GM21723 (cell line): ENCODE data around the gene AMER2.
A peak's percentile ranks its signal among the peaks of the same experiment; 100 is the strongest.
"Not testable (repeated sequence)": the region's sequence is repeated elsewhere in the genome, so short reads cannot be mapped to it uniquely, and the experiment has no call there.

Source experiments
- ATAC-seq: cut with Tn5 transposase; IDR thresholded peaks from one replicate; pipeline ENCODE4 v1.9.1; 2021; ENCODE audit warnings: mild to moderate bottlenecking, moderate library complexity; ENCODE audit not compliant: unreplicated experiment

The AMER2 gene

DNA sequence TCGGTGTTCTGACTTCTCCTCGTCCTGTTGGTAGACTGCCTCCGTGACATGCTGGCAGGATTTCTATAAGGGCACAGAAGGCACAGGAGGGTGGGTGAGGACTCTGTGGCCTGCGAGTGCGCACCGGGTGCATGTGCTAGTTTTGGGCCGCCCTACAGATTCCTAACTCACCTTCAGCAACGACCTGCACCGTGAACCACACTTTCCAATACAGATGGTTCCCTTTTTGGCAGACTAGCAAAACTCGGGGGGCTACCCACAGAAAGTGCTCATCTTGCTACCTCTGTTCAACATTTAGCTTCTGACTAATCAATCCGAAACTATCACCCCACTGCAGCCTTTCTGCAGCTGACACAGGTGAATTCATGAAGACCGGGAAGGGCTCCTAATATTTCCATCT, 14.1 kb upstream of the AMER2 start:
- ATAC-seq: peak; percentile 63

DNA sequence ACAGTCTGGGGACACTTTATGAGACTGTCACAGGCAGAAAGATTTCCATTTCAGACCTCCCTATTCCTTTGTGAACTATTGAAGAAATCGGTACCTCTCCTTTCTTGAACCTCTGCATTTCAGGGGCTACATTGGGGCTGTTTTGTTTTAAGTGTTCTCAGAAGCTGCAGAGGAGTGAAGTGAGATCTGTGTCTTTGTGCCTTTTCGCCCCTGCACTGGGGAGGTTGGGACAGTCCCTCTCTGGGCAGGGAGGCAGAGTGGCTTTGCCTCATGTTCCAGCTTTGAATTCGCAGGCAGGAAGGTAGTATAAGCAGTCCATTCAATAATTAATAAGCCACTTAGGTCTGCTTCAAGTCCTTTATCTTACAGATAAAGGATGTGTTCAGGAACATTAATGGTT, 9.5 kb upstream of the AMER2 start:
- peak; percentile 34 for ATAC-seq

DNA sequence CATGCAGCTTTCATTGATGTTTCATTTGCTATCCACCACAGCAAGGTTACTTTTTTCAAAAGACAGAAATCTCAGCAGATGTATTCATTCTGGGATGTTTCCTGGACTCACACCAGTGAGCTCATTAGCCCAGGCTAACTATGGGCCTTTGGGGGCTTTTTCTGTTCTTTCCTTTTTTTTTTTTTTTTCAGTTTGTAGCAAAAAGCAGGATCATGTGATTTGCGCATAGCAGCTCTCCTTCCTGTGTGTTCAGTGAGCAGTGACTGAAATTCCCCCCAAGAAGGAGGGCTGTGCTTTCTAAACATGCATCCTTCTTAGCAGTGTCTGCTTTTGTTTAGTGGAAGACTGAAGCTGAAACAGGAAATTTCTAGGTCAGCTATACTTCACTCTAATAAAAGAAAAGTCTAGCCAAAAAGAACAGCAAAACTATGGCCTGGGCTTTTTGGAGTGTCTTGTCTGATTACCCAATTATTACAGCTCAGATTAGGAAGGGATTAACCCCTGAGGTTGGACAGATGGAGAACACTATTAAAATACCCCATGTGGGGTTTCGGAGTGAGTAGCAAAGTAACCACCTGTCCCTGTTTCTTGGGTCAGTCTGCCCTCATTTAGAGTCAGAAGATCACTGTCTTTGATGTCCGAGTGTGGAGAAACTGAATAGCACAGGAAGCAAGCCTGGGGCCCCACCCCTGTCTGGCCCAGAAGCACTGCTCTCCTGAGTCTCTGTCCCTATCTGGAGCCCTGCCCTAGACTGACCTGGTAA, 8.9 kb upstream of the AMER2 start:
- ATAC-seq: peak; percentile 69

DNA sequence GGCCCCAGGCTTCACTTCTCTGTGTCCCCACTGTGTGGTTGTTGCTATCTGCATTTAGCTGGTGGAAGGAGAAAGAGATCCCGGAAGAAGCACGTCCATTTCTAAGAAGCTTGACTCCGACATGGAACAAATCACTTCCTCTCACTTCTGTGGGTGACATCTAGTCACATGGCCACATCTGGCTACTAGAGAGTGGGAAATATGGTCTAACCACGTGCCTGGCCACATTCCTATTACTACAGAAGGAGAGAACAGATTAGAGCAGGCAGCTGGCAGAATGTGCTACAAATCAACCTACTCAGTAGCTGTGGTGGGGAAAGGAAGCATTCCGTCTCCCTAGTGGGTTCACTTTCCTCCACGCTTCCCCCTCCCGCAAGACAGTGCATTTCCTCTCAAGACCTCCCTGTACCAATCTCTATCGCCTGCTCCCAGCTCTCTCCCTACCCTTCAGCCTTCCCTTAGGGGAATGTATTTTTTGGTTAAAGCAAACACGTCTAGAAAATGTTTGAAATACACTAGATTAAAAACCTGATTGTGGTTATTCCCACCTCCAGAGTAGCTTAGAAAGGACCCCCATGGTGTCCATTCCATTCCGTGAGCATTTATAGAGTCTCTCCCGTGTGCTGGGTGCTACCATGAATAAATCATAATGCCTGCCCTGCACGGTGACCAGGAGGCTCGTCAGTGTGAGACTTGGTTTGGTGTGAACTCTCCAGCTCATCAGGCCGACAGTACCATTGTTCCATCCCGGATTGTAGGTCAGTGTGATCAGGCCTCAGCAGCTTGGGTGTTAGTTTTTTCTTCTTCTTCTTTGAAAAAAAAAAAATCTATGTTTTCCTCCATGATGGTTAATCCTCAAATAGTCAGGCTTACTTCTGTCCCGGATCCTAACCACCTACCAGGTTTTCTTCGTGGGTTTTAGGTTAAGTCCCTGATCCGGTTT, 8.0 kb upstream of the AMER2 start:
- no peak for ATAC-seq

DNA sequence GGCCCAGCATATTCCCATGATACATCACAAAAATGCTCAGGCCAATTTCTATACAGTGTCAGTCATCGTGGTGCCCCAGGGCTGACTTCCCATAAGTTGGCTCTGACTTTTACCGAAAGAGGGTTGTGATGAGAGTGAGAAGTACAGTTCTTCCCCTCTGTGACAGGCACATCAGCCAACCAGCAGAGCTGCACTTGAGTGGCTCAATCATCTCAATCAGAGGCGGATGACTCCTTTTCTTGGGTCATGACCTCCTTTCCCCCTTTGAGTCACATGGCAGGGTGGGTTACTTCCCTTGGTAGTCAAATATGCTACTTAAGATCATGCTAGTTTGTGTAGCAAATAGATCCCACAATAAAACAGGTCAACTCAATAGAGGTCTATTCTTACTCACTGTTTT, 6.9 kb upstream of the AMER2 start:
- ATAC-seq: no peak

DNA sequence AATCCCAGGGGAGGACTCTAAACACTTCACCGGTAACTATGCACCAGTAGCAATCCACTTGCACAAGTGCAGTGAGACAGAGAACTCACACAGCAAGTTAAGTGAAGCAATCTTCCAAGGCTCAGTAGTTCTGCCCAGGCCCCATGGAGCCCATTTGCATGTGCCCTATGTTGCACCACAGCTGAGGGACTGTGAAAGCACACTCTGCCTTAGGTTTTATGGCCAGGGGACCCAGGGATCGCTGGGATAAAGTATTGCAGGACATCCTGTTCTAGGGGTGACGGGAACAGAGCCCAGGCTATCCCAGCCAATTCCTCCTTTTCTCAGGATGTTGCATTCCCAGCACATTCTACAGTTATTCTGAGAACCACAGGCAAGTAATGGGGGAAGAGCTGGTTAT, 6.0 kb upstream of the AMER2 start:
- no peak for ATAC-seq

DNA sequence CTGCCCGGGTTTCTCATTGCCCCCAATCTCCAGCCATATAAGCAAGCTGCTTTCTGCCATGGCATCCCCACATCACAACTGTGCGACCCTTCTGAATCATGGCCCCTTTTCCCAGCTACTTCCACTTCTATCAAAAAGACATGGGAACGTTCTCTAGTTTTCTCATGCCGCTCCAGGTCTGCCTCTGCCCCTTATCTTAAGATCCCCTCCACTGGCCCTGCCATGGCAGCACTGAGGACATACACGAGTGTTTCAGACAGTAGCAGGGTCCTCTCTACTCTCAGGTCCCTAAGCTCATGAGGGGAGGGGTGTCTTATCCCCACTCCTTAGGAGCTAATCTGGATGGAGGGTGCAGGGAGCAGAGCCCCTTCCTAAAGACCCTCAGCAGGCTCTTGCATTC, 5.5 kb upstream of the AMER2 start:
- ATAC-seq: no peak

DNA sequence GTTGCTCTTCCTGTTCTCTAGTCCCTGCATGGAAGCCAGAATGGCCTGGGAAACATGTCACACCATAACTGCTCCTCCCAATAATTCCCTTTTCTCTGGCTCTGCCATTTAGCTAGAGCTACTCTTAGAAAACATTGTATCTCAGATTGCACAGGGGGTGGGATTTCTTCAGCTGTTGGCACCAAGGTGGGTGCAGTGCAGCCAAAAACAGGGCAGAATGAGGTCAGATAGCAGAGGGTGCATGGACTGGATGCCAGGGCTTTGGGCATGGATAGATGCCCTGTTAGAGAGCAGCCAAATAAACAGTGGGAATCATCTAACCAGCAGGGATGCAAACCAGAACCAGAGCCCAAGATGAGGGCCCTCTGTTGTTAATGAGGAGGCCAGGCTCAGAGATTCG, 4.9 kb upstream of the AMER2 start:
- ATAC-seq: no peak

DNA sequence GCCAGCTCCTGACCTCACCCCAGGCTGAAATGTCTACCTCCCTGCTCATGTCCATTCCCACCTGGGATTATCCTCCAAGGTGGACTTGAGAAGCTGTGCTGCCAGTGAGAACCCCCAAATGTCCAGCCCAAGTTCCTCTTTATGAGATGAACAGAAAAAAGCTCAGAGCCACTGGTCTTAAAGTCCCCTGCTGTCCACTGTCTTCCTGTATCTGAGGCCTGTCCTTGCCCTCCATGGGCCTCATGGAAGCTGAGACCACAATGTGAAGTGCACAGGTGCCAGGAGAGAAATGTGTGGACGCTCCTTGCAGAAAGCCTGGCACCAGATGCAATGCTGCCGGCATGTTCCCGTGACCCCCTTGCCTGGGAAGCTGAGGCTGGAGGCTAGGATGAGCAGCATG, 3.3 kb upstream of the AMER2 start:
- no peak for ATAC-seq

DNA sequence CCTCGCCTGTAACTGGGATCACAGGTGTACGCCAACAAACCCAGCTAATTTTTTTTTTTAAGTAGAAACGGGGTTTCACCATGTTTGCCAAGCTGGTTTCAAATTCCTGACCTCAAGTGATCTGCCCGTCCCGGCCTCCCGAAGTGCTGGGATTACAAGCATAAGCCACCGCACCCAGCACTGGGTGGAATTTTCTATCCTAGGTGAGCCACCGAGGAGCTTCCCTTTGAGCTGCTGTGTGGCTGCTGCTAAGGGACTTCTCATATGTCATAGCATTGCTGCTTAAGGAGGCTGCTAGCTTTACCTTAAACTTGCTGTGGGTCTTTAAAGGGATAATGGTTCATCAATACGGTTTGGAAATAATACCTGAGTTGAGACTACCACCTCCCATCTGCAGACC, 2.9 kb upstream of the AMER2 start:
- no peak for ATAC-seq

DNA sequence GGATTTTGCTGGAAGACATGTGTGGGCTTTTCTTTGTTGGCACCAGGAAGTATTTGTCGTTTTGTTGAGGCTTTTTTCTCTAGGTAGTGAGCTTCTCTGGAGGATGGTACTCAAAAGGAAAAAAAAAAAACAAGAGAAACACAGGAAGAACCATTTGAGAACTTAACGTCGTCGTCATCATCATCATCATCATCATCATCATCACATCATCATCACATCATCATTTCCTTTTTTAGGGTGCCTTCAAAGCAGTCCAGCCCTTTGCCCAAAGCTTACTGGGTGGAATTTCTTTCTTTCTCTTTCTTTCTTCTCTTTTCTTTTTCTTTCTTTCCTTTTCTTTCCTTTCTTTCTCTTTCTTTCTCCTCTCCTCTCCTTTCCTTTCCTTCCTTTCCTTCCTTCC, 2.2 kb upstream of the AMER2 start:
- ATAC-seq: no peak

DNA sequence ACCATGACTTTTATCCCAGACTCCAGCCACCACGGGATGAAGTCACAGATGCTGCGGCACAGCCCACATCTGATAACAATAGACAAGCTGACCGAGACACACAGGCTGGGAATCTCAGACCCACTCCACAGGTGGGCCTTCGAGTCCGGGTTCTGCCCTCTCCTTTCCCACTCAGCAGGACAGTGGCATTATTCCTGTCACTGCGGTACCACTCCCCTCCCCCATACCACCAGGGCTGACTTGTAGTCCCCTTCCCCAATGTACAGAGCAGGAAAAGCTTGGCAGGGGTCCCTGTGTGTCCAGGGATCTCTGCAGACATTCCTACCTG, 179 bp upstream of the AMER2 start:
- no peak for ATAC-seq

DNA sequence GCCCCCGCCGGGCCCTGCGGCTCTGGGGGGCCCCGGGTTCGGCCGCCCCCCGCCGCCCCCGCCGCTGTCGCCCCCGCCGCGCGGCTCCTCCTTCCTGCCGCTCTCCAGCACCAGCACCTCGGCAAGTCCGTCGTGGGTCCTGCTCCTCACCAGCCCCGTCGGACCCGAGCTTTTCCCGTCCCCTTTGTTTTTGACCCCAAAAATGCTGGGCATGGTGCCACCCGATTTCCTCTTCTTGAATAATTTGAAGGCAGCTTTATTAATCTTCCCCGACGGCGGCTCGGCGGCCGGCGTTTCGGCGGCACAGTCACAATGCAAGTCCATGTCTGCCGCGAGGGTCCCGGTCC, 945 bp downstream of the AMER2 start:
- no peak for ATAC-seq

DNA sequence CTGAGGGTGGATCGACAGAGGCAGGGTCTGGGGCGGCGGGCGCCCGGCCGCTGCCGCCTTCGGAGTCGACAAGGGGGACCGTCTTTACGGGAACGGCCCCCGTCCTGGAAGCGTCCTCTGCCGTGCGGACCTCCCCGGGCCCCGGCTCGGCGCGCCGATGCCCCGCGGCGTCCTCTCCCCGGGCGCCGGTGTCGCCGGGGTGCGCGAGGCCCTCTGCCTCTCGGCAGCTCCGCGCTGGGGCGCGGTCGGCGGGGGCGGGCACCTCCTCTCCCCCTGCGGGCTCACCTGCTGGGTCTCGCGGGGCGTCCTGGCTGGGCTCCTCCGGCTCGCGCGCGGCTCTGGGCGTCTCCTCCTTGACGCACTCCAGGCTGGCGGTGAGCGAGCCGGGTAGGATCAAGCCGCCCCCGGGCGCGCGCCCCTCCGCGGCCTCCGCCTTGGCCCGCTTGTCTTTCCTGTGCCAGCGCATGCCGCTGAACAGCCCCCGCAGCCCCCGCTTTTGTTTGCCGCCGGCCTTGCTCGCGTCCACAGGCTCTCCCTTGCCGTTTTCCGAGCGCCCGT, 1.5 kb downstream of the AMER2 start:
- ATAC-seq: no peak

DNA sequence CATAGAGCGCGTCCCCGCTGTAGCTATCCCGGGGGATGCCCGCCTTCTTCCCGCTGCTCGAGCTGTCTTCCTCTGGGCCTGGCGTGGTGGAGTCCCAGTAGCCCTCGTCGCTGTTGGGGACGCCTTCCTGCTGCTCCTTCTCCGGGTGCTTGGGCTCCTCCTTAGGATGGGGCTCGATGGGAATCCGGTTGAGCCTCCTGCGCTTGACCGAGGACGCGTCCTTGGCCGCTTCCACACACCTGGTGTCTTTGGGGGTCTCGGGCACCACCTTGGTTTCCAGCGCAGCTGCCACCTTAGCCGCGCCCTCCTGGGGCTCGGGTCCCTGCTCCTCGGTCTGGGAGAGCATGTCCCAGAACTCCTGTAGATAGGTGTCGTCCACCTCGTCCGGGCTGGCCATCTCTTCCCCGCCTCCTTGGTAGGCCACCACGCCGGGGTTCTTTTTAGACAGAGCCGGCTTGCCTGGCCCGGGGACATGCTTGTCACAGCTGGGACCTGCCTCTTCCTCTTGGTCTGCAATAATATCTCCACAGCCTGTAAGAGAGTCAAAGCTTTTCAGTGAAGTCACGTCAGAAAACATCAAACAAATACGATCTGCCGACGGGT, 2.0 kb downstream of the AMER2 start:
- no peak for ATAC-seq

DNA sequence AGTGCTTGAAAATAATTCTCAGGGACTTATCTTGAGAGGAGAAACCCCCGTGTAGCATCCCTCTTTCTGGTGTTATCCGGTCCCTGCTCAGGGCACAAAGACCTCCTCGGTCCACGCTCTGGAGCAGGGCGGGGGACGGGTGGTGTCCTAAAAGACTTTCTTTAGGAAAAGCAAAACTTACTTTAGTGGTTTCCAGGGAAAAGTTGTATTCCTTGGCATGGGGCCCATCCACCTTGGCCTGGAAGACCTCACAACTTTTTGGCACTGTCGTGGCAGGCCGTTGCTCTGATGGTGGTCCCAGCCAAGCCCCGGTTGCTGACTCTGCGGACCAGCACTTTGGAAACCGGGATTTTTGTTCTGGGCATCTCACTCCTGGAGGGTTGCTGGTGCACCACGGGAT, 2.7 kb downstream of the AMER2 start:
- no peak for ATAC-seq

DNA sequence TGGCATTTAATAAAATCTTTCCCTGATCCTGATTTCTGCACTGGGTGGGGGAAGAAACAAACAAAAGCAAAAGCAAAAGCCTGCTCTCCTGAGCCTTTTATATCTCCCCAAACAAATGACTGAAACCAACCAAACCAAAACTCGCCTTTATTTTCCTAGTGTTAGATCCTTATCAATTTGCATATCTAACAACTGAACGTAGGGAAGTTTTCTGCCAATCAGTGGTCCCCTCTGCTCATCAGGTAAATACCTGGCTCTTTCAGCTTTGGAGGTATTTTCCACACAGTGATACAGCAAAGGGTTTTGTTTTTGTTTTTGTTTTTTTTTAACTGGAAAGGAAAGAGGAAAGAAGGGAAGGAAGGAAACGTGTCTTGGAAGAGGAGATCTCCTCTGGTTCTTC, 3.3 kb downstream of the AMER2 start:
- no peak for ATAC-seq

DNA sequence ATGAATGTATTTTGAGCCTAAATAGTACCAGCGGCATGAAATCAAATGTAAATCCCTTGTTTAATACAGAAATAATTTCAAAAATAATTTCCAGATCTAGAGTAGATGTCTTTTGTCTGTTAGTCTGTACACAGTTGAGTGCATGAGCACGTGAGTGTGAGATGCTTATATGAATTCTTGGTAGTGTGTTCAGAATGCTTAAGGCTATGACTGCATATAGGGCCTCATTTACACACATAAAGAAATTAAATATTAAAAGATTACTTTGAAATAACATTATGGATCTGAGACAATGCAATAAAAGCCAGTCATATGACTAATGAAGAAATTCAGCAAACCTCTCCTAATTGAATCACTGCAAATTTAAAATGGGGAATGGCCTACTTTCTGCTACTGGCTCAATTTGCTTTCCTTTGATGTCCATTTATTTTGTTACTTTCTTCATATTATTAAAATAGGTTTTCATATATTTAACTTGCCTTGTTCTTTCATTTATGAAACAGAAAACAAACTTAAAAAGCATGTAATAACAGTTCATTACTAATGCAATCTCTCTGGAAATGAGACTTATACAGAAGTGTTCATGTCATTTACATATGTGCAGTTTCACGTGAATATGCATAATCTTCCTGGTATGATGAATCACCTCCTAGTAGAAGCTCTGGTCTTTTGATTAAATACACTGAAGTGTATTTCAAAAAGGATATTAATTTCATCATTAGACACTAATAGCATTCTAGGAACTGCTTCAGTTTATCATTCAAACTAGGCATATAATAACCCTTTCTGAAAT, 4.5 kb downstream of the AMER2 start:
- ATAC-seq: no peak

DNA sequence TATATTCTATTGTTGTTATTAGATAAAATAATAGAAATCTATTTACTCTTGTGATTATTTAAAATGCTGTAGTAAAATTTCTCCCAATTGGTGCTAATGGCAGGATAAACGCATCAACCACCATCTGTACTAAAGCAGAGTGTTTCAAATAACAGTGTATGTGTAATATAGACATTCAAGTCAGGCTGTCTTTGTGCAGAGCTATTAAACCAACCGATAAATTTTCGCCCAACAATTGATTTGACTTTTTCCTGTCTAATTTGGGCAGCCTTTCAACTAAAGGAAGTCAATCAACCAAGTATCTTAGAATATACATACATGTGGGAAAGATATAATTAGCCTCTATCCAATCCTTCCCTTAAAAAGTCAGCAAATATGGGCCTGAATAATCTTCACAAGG, 5.8 kb downstream of the AMER2 start:
- no peak for ATAC-seq

DNA sequence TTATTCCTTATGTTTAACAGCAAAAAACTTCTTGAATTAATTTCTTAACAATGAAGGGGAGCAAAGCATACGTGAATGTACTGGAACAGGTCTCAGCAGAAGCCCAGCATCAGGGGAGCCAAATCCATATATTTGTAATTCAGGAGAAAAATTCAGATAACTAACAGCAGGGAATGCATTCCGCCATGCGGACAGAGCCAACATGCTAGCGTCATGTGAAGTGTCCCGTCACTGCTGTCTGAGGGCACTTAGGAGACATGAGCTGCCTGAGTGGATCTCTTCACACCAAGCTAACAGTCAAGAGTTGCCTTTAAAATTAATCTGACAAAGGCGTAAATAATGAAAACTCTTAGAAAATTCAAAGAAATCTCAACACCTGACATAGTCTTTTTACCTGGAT, 6.4 kb downstream of the AMER2 start:
- ATAC-seq: no peak

DNA sequence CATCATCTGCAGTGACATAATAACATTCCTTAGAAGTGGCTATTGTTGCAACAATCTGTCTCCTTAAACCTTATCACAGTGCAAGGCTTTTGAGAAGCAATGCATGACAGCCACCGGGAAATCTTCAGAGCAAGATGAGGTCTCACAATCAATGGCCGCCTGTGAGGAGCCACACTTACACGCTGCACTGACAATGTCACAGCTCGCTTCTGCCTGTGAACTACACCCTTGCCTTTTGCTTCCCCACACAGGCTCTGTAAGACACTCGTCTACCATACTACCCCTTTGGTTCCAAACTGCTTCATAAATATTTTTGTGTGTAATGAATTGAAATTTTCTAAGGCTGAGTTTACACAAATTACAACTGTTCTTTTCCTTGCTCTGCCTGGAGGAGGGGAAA, 6.9 kb downstream of the AMER2 start:
- not testable (repeated sequence) for ATAC-seq
